Stromal cell of bone marrow (primary cell): ENCODE measurements around the gene VWF.
A peak's percentile ranks its signal among the peaks of the same experiment; 100 is the strongest.
"Not testable (repeated sequence)": the region's sequence is repeated elsewhere in the genome, so short reads cannot be mapped to it uniquely, and the experiment has no call there.

ENCODE experiments used
- DNase-seq: peaks from one replicate; pipeline ENCODE4 v3.0.0-alpha.2; 2012; ENCODE audit warnings: low read depth

VWF gene

DNA sequence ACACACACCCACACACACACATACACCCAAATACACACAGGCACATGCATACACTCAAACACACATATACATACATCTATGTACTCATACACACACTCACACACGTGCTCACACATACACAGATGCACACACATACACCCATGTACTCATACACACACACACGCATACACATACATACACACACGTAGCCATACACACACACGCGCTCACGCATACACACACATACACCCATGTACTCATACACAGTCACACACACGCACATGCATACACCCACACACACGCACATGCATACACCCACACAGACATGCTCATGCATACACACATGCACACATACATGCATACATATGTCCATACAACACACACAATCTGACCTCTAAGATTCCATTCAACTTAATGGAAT, 91.7 kb downstream of the VWF start:
- DNase-seq: no peak

DNA sequence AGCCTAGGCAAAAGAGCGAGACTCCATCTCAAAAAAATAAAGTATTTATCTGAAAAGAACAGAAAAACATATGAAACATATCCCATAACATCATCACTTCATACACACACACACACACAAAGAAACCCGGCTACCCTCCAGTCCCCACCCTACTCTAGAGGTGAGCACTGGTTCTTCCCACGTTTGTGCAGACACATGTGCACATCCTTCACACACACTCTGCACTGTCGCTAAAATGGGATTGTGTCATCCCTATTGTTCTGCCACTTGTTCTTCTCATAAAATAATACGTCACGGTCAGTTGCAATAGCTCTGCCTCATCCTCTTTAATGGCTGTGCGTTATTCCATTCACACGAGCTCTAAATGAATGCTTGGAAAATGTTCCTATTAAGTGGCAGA, 93.5 kb downstream of the VWF start:
- DNase-seq: no peak

DNA sequence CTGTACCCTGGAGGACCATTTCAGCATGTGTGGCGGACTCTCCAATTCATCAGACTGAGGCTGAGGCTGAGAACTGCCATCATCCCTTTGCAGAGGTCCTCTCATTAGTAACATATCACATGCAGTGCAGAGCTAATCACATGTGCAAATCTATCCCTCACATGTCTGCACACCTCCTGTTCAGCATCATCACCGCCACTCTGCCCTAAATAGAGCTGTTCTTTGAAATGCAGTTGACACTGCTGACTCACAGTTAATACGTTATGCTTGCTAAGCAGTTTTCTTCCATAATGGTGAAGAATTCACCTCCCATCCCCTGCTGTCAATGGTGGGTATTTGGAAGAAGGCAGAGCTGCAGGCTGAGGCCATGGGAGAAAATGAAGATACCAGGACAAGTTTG, 94.4 kb downstream of the VWF start:
- no peak for DNase-seq

DNA sequence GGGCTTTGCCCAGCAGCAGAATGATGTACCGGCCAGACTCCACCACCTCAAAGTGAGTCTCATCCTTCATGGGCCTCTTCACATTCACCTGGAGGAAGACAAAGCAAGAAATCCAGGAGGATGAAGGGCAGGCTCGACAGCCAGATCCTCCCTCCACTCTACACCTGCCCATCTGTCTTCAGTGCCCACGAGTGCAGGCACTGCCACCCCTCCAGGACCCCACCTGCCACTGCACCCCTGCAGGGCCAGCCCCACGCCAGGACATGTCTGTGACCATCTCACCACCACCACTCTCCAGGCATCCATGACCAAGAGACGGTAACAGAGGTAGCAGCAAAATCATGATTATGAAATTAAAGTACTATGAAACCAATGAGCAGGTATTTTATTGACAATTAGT, 95.1 kb downstream of the VWF start:
- no peak for DNase-seq

DNA sequence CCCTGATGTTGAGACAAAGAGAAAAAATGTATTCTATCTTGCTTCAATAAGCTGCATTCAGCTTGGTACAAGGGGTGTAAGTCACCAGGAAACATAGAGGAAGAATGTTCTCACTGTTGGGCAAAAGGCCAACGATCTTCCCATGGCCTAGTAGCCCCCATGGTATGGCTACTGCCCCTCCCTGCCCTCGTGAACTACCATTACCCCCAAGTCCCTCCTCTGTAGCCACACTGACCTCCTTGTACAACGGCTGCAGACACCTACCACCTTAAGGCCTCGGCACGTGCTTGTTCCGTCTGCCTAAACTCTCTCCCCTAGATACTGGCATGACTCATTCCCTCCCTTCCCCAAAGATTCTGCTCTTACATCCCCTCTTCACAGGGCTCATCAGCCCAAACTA, 97.5 kb downstream of the VWF start:
- DNase-seq: no peak

DNA sequence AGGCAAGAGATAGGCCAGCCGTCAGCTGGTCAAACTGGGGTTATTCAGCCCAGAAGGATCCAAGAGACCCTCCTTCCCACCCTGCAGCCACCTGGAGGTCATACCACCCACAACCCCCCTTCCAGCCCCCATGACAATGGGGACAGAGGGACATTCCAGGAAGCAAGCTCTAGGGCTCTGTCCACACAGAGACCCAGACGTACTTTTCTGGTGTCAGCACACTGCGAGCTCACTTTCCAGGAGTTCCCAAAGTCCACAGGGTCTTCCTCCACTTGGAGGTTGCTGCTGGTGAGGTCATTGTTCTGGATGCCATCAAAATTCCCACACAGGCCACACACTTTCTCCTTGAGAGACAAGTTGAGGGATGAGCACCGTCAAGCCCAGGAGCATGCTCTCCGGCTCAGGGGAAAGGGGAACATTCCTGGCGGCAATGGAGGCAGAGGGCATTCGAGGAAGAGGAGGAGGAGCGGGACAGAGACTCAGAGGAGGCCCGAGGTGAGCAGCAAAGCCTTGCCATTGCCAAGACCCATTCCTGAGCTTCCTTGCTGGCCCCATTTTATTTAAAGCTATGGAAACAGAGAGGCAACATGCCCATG, 98.7 kb downstream of the VWF start:
- DNase-seq: not testable (repeated sequence)

DNA sequence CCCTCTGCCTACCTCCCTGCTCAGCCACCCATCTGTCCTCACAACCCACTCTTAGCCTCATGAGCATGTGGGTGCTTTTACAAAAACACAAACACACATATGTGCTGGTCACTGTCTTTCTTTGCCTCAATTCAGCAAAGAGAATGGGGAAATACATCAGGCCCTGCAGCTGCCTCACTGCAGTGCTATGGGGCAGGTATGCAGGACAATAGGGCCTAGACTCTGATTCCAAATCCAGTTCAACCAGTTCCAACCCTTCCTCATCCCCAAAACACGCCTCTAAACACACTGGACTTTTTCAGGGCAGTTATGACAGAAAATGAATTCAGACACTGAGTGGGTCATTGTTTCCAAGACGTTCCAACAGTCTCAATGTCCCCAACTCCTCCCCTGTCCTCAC, 100.4 kb downstream of the VWF start:
- DNase-seq: not testable (repeated sequence)

DNA sequence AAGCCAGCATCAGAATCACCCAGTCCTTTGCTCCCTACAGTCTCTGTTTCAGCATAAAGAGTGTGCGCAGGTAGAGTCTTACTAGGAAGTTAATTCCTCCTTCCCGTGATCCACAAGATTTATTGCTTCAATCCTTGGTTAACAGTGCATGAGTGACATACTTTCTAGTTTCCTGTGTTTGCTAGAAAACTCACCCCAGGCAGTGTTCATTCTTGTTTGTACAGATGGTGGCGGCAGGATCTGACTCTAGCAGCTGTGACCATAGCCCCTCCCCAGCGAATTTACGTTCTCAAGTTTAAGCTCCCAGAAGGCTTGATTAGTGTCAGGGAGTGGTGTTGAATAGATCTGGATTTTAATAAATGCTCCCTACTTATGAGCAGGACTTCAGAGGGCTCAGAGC, 103.5 kb downstream of the VWF start:
- DNase-seq: no peak

DNA sequence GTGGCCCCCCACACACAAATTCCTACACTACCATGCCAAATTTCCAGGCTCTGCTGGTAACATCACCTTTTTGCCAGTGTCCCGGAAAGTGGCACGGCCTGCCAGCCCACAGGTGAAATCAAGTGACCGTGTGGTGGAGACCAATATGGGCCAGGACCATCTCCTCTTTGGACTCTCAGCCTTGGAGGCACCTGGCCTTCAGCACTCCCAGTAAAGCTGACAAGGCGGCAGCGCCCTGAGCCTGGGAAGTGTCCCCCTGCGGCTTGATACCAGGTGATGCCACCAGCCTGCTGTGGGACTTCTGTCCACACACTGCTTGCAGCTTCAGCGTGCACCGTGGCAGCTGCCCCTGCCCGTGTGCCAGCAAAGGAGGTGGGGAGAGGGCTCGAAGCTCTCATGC, 104.0 kb downstream of the VWF start:
- not testable (repeated sequence) for DNase-seq

DNA sequence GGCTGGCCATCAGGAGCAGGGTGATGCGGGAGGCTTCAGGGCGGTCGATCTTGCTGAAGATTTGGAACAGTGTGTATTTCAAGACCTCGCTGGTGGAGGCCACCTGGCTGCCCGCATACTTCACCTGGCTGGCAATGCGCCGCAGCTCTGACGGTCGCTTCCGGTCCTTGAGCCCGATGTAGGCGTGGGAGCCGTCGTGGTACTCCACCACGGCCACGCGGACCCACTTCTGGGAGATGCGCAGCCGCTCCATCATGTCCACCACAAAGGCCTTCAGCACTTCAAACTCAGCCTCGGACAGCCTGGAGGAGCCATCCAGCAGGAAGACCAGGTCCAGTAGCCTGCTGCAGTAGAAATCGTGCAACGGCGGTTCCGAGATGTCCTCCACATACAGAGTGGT, 105.2 kb downstream of the VWF start:
- DNase-seq: not testable (repeated sequence)

DNA sequence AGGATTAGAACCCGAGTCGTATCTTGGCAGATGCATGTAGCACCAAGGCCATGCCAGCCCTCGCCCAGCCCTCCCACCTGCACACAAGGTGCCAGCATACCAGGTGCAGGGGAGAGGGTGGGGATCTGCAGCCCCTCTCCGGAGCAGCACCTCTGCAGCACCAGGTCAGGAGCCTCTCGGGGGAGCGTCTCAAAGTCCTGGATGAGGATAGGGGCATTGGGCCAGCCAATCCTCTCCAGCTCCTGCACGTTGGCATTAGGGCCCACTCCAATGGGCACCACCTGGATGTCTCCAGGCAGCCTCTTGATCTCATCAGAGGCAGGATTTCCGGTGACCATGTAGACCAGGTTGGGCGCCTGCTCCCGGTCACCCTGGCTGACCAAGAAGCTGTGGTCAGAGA, 106.2 kb downstream of the VWF start:
- DNase-seq: no peak

DNA sequence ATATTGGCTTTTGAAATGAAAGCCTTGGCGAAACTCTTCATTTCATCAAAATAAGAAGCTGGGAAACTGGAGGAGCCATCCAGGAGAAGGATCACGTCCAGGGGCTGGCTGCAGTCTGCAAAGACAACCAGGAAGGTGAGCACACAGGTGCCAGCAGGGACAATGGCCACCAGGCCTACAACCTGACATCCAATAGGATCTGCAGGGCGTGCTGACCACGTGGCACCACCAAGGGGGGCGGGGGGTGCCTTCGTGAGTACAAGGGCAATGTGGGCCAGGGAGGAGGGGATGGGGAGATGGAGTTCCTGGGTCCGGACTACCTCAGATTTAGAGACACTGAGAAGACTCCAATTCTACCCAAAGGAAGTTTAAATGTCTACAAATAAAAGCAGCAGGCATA, 107.7 kb downstream of the VWF start:
- no peak for DNase-seq

DNA sequence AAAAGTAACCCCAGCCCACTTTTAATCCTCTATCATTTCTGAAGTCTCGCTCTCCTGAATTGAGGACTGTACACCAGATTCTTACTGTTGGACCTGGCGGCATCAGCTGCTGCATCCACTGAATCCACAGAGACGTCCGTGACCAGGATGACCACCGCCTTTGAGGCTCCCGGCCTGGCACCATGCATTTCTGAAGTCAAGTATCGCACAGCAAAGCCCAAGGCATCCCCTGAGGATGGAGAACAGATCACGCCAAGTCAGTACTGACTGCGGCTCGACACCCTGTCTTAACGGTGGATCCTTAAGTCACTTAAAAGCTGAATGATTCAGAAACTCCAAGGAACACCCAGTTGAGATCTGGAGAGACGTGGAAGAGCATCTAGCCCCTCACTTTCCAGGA, 108.5 kb downstream of the VWF start:
- not testable (repeated sequence) for DNase-seq

DNA sequence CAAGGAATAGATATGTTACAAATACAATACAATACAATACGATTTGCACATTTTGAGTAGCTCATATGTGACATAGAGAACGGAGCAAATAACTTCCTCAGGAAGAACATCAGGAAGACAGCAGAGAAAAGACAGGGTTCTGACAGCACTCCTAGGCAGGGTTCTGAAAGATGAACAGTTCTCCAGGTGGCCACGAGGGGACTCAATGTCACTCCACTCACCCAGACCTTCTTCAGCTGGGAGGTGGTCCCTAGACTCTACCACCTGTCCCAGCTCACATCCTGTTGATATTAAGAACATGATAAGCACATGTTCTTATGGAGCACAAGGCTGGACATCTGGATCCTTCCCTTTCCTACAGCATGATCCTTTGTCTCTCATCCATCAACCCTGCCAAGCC, 109.2 kb downstream of the VWF start:
- DNase-seq: not testable (repeated sequence)

DNA sequence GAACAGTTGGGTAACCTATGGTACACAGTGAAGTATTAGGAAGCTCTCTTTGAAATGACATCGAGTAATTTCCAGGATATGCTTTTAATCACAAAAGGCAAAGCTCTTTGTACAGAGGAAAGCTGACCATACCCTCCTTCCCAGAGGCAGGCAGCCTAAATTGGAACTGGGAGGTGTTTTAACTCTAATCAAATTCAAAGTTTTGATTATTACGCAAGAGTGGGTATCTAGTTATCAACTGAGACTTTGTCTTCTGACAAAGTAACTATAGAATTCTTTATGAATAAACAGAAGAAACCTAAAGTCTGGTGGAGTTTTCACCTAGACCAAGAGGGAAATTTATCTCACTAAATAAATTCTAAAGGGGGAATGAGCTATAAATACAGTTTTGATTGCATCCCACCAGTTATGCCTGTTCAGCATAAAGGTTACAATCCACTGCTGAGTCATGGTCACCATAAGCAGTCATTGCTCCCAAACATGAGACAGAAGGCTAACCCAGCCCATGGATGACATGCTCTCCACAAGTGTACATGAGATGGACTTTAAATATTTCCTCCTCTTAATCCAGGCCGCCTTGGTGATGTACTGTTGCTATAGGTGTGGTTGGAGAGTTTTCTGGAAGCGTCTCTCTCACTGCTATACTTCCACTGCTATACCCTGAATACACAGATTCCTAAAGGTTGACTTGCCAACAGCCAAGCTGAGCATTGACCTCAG, 113.7 kb downstream of the VWF start:
- DNase-seq: not testable (repeated sequence)

DNA sequence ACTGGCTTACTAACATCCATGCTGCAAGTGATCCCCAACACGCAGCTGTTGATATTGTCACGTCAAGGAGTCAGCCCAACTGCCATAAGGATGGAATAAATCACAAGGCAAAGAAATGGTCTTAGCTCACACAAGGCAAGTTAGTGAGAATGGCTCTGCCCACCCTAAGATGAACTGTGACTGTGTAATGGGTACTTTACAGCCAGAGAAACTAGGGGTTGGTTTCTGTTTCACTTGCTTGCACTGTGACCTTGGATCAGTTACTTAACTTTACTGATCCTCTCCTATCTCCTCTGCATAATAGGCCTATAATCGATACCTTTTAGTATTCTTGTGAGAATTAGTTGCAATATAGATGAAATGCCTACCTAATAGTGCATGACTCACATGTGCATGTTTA, 127.2 kb downstream of the VWF start:
- DNase-seq: no peak

DNA sequence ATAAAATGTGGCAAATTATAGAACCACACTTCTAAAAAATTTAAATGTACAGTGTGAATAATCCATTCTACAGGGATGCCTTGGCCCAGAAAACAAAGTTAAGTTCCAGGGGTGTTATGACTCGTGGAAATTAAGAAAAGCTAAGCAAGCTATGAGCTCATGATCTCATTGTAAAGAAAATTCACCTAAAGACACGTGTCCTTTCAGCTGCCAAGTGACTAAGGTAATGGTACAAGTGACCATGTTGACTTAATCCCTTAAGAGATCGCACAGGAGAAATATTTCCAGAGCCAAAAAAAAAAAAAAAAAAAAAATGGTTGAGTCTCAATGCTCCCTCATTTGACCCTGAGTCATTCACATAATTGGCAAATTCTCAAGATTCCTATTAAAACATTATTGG, 128.0 kb downstream of the VWF start:
- DNase-seq: no peak

DNA sequence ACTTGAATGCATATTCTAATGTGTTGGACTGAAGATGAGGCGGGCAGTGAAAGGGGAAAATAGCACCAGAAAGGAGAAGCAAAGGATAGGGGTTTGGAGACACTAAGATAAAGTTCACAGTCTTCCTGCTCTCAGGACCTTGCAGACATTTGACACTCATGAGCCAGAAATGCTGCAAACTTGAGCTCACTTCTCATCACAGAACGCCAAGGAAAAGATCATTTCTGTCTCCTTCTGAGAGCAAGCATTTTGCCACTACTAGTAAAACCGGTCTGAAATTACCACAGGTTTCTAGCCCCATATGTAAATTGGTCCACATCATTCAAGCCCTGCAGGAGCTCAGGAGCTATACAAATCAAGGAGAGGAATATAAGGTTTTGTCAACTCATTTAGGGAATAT, 134.8 kb downstream of the VWF start:
- DNase-seq: no peak

DNA sequence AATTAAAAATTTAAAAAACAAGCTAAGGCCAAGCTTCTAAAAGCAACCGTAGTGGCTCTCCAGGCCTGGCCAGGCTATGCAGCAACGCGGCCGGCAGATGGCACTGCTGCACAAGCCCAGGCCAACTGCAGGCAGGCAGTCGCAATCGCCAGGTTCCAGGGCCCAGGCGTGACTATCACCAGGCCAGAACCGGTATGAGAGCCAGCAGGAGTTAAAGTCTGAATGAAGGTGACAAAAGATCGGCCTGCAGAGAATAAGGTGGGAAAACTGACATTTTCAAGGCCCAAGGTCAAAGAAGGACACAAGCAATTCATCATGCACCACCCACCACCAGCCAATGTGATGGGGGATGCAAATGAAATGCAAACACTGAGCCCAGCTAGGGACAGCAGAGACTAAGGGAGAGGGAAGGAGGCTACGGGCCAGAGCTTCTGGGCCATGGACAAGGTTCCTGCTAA, 135.8 kb downstream of the VWF start:
- peak; percentile 48 for DNase-seq

DNA sequence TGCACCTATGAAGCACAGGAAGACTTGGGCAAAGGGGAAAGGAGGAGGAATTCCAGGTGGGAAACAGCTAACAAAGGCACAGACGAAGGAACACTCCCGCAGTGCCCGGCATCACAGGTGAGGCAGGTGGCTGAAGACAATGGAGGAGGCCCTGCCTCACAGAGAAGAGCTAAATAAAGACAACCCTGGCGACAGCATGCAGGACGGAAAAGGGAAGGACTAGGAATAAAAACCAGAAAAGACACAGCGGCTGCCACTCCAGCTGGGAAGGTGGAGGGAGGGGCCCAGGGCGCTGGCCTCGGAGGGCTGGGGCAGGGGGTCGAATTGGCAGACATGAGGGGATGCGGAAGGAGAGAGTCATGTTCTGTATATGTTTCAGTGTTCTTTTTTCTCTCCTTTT, 136.4 kb downstream of the VWF start:
- DNase-seq: no peak

DNA sequence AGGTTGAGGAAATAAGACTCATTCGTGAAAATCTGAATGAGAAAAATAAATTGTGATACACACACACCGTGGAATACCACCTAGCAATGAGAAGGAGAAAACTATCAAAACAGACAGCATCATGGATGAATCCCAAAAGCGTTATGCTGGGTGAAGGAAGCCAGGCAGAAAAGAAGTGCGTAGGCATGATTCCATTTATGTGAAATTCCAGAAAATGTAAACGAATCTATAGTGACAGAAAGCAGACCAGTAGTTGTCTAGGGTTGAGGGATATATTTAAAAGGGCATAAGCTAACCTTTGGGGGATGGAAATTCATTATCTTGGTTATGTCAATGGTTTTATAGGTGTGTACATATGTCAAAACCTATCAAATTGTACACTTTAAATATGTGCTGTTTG, 136.9 kb downstream of the VWF start:
- DNase-seq: no peak

DNA sequence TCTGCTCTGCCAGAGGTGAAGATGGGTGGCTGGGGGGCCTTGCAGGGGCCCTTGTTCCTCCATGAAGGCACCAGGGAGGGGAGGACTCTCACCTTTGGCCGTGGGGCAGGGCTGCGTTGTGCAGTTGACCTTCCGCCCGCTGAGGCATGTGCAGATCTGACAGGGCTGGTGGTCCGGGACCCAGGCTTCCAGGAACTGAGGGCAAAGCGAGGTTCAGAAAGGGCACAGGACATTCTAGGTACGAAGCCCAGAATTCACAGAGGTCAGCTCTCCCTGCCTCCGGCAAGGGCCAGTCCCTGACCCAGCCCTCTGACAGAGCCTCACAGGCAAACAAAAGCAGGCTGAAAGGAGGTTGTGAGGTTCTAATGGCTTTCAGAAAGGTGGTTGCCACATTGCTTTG, 139.0 kb downstream of the VWF start:
- no peak for DNase-seq

DNA sequence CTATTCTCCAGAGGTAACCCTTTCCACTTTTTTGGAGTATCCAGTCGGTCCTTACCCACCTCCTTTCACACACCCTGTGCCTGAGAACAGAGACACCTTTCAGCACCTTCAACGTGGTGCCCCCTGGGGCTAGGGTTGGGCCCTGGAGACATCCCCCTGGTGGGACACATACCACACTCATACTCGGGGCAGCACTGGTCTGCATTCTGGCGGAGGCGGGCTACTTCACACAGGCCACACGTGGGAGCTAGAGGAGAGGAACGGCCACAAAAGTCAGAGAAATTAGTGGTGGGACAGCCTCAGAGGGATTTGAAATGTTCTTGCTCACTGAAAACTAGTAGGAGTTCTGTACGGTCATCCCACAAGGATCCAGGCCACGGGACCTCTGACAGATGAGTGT, 139.6 kb downstream of the VWF start:
- DNase-seq: no peak

DNA sequence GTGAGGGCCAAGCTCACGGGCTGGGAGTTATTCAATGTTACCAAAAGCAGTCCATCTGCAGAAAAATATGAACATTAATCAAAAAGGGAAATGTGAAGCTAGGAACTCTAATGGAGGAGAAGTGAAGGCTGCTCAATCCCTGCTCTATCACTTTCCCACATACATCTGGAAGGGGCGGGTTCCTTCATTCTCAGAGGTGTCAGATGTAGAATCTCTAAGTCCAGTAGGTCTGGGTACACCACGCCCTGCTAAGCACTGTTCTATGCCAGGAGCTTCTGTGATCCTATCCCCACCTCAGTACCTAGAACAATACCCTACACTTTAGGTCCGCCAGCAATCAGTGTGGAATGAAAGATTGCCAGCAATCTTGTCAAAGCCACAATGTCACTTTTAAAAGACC, 142.4 kb downstream of the VWF start:
- no peak for DNase-seq
